Measurements from ENCODE around the gene YTHDF1.
A peak's percentile ranks its signal among the peaks of the same experiment; 100 is the strongest.

YTHDF1 gene

GRCh38 chr20:63204362-63204761 lies 11.6 kb downstream of the YTHDF1 start:
- no peak for DNase-seq

- DNase-seq, result no peak
These were observed 13.0 kb downstream of the YTHDF1 start for GRCh38 chr20:63202811-63203526.

GRCh38 chr20:63202021-63202420 lies 13.9 kb downstream of the YTHDF1 start:
- DNase-seq, result no peak

GRCh38 chr20:63198606-63199005 lies 17.3 kb downstream of the YTHDF1 start:
- no peak for DNase-seq

- DNase-seq, result no peak
These were observed 19.0 kb downstream of the YTHDF1 start for GRCh38 chr20:63196768-63197470.

- DNase-seq, result no peak
These were observed 21.1 kb downstream of the YTHDF1 start for GRCh38 chr20:63194797-63195173.

- DNase-seq, result no peak
These were observed 21.7 kb downstream of the YTHDF1 start for GRCh38 chr20:63194007-63194796.

GRCh38 chr20:63192721-63193120 lies 23.2 kb downstream of the YTHDF1 start:
- DNase-seq, result no peak

- DNase-seq, result peak; percentile 99 to 100
These were observed 24.5 kb downstream of the YTHDF1 start for GRCh38 chr20:63191400-63191799.

- DNase-seq, result no peak
These were observed 25.1 kb downstream of the YTHDF1 start for GRCh38 chr20:63190828-63191227.

- DNase-seq, result no peak
These were observed 25.9 kb downstream of the YTHDF1 start for GRCh38 chr20:63189846-63190559.

- no peak for DNase-seq
These were observed 26.6 kb downstream of the YTHDF1 start for GRCh38 chr20:63189322-63189642.

- no peak for DNase-seq
These were observed 27.1 kb downstream of the YTHDF1 start for GRCh38 chr20:63188641-63189321.

GRCh38 chr20:63188159-63188442 lies 27.8 kb downstream of the YTHDF1 start:
- DNase-seq, result no peak

GRCh38 chr20:63187338-63188158 lies 28.4 kb downstream of the YTHDF1 start:
- no peak for DNase-seq

GRCh38 chr20:63186528-63187316 lies 29.2 kb downstream of the YTHDF1 start:
- peak in 1 of 2 experiments; percentile 30 for DNase-seq

GRCh38 chr20:63186084-63186483 lies 29.8 kb downstream of the YTHDF1 start:
- DNase-seq, result no peak

GRCh38 chr20:63185215-63185796 lies 30.6 kb downstream of the YTHDF1 start:
- no peak for DNase-seq

GRCh38 chr20:63183422-63184146 lies 32.3 kb downstream of the YTHDF1 start:
- peak; percentile 62 to 64 for DNase-seq

- no peak for DNase-seq
These were observed 33.0 kb downstream of the YTHDF1 start for GRCh38 chr20:63182946-63183415.

Data from SHP77 (cell line).